ENCODE data around the gene TEX30. TPM values are rescaled to one million over a fixed set of nuclear protein-coding genes. Genes with fewer than 3 reads are reported as not detected.
"Not testable (repeated sequence)": the region's sequence is repeated elsewhere in the genome, so short reads cannot be mapped to it uniquely, and the experiment has no call there.

The TEX30 gene
- total and polyA plus RNA-seq, 9 donors = 11.4 to 16.4 (median 13.4) TPM

- WGBS (ENCODE audit: insufficient coverage) = no CpG with 5 or more reads among the region's 4 CpGs
- H3K9me3 ChIP-seq (replicated peaks; ENCODE audit: control insufficient read depth, low read depth, low read length); H3K27me3 ChIP-seq (ENCODE audit: control insufficient read depth, insufficient read depth, low read length); DNase-seq; H3K36me3 ChIP-seq (ENCODE audit: control insufficient read depth, insufficient read depth, low read length); H3K27ac ChIP-seq (ENCODE audit: low read length); H3K4me3 ChIP-seq (ENCODE audit: low read length); H3K4me1 ChIP-seq (ENCODE audit: control insufficient read depth, insufficient read depth, low read length): not testable (repeated sequence)
Measured at GRCh38 chr13:102780656-102781055, 7.1 kb upstream of the TEX30 start.

- no peaks in the 10 kb centered on the region for H3K27me3 ChIP-seq (ENCODE audit: control insufficient read depth, insufficient read depth, low read length)
- no peak overlapping the region for H3K27ac ChIP-seq (ENCODE audit: low read length)
- H3K36me3 ChIP-seq (ENCODE audit: control insufficient read depth, insufficient read depth, low read length) = peaks cover under 1% of the 10 kb centered on the region
- no peaks in the 10 kb centered on the region for H3K9me3 ChIP-seq (replicated peaks; ENCODE audit: control insufficient read depth, low read depth, low read length)
- no peak for DNase-seq
- H3K4me1 ChIP-seq (ENCODE audit: control insufficient read depth, insufficient read depth, low read length) = no peaks in the 10 kb centered on the region
- WGBS (ENCODE audit: insufficient coverage) = 76% methylated on average over 5 of the region's 5 CpGs
- H3K4me3 ChIP-seq (ENCODE audit: low read length) = no peak overlapping the region
Measured at GRCh38 chr13:102779436-102780159, 6.0 kb upstream of the TEX30 start.

DNA sequence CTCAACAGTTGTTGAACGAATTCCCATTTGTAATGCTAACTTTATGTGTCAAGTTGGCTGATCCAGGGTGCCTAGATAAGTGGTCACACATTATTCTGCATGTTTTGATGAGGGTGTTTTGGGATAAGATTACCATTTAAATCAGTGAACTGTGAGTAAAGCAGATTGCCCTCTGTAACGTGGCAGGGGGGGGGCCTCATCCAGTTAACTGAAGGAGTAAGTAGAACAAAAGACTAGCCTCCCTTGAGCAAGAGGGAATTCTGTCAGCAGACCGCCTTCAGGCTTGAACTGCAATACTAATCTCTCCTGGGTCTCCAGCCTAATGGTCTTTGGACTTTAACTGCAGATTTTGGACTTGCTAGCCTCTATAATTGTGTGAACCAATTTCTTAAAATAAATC lies 4.2 kb upstream of the TEX30 start:
- H3K27ac ChIP-seq (ENCODE audit: low read length) = no peak overlapping the region
- H3K4me1 ChIP-seq (ENCODE audit: control insufficient read depth, insufficient read depth, low read length) = peaks cover 5% of the 10 kb centered on the region
- no peaks in the 10 kb centered on the region for H3K9me3 ChIP-seq (replicated peaks; ENCODE audit: control insufficient read depth, low read depth, low read length)
- H3K36me3 ChIP-seq (ENCODE audit: control insufficient read depth, insufficient read depth, low read length) = no peaks in the 10 kb centered on the region
- H3K27me3 ChIP-seq (ENCODE audit: control insufficient read depth, insufficient read depth, low read length) = no peaks in the 10 kb centered on the region
- DNase-seq = no peak
- no peak overlapping the region for H3K4me3 ChIP-seq (ENCODE audit: low read length)
- WGBS (ENCODE audit: insufficient coverage) = 83% methylated on average over 2 of the region's 3 CpGs

GRCh38 chr13:102776271-102776670 lies 2.7 kb upstream of the TEX30 start:
- H3K27me3 ChIP-seq (ENCODE audit: control insufficient read depth, insufficient read depth, low read length) = no peaks in the 10 kb centered on the region
- H3K9me3 ChIP-seq (replicated peaks; ENCODE audit: control insufficient read depth, low read depth, low read length) = no peaks in the 10 kb centered on the region
- H3K4me1 ChIP-seq (ENCODE audit: control insufficient read depth, insufficient read depth, low read length) = peaks cover 12% of the 10 kb centered on the region
- H3K36me3 ChIP-seq (ENCODE audit: control insufficient read depth, insufficient read depth, low read length) = no peaks in the 10 kb centered on the region
- no peak overlapping the region for H3K27ac ChIP-seq (ENCODE audit: low read length)
- H3K4me3 ChIP-seq (ENCODE audit: low read length) = no peak overlapping the region
- DNase-seq = no peak
- WGBS (ENCODE audit: insufficient coverage) = 88% methylated on average over 2 of the region's 2 CpGs

DNA sequence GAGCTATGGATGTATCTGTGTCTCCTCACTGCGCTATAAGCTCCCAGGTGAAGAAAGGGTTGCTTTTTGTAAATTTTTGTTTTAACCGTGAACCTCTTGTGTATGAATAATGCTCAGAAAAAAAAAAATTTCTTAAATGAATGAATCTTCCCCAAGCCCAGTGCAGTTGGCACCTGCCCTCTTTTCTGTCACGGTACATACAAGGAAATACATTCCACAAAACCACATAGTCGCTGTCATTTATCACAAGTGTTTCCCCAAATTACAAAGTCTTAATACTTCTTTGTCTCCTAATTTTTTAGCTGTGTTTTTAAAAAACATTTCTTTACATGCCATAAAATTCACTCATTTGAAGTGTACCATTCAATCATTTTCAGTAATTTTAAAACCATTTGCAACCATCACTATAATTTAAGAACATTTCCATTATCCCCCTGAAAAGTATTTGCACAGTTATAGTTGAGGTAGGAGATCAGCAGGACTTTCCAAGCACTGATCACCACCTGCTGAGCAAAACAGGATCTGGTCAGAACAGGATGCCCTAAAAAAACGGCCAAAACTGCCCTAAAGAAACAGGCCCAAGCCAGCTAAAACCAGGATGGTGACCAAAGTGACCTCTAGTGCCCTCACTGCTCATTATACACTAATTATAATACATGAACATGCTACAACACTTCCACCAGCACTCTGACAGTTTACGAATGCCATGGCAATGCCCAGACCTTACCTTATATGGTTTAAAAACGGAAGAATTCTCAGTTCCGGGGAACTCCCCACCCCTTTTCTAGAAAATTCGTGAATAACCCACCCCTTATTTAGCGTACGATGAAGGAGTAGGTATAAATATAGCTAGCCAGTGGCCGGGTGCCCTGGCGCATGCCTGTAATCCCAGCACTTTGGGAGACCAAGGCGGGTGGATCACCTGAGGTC lies 1.3 kb upstream of the TEX30 start:
- Histone ChIP-seq H3K36me3 (ENCODE audit: control insufficient read depth, insufficient read depth, low read length) (no peaks in the 10 kb centered on the region), H3K4me1 (ENCODE audit: control insufficient read depth, insufficient read depth, low read length) (peaks cover 12% of the 10 kb centered on the region), H3K27ac (ENCODE audit: low read length) (no peak overlapping the region), H3K27me3 (ENCODE audit: control insufficient read depth, insufficient read depth, low read length) (no peaks in the 10 kb centered on the region), H3K9me3 (replicated peaks; ENCODE audit: control insufficient read depth, low read depth, low read length) (no peaks in the 10 kb centered on the region), H3K4me3 (ENCODE audit: low read length) (no peak overlapping the region)
- 70% methylated on average over 6 of the region's 14 CpGs for WGBS (ENCODE audit: insufficient coverage)
- no peak for DNase-seq

GRCh38 chr13:102774214-102774568 lies 605 bp upstream of the TEX30 start:
- H3K27ac ChIP-seq (ENCODE audit: low read length) = peak overlapping the region; percentile 88
- H3K36me3 ChIP-seq (ENCODE audit: control insufficient read depth, insufficient read depth, low read length) = no peaks in the 10 kb centered on the region
- WGBS (ENCODE audit: insufficient coverage) = 74% methylated on average over 26 of the region's 27 CpGs
- DNase-seq = no peak
- peak overlapping the region; percentile 93 for H3K4me3 ChIP-seq (ENCODE audit: low read length)
- H3K9me3 ChIP-seq (replicated peaks; ENCODE audit: control insufficient read depth, low read depth, low read length) = no peaks in the 10 kb centered on the region
- H3K4me1 ChIP-seq (ENCODE audit: control insufficient read depth, insufficient read depth, low read length) = peaks cover 12% of the 10 kb centered on the region
- no peaks in the 10 kb centered on the region for H3K27me3 ChIP-seq (ENCODE audit: control insufficient read depth, insufficient read depth, low read length)

- H3K4me3 ChIP-seq (ENCODE audit: low read length) = no peak overlapping the region
Measured at GRCh38 chr13:102772042-102772425, 1.6 kb downstream of the TEX30 start.

GRCh38 chr13:102771298-102772041 lies 2.1 kb downstream of the TEX30 start:
- no peak for DNase-seq
- no CpG with 5 or more reads among the region's 6 CpGs for WGBS (ENCODE audit: insufficient coverage)
- H3K9me3 ChIP-seq (replicated peaks; ENCODE audit: control insufficient read depth, low read depth, low read length) = no peaks in the 10 kb centered on the region
- no peak overlapping the region for H3K4me3 ChIP-seq (ENCODE audit: low read length)
- no peaks in the 10 kb centered on the region for H3K27me3 ChIP-seq (ENCODE audit: control insufficient read depth, insufficient read depth, low read length)
- H3K27ac ChIP-seq (ENCODE audit: low read length) = no peak overlapping the region
- peaks cover 12% of the 10 kb centered on the region for H3K4me1 ChIP-seq (ENCODE audit: control insufficient read depth, insufficient read depth, low read length)
- peaks cover 3% of the 10 kb centered on the region for H3K36me3 ChIP-seq (ENCODE audit: control insufficient read depth, insufficient read depth, low read length)

More at GRCh38 chr13:102772042-102772425, 1.6 kb downstream of the TEX30 start:
- 87% methylated on average over 6 of the region's 16 CpGs for WGBS (ENCODE audit: insufficient coverage)
- Histone ChIP-seq H3K9me3 (replicated peaks; ENCODE audit: control insufficient read depth, low read depth, low read length) (no peaks in the 10 kb centered on the region), H3K27ac (ENCODE audit: low read length) (no peak overlapping the region), H3K27me3 (ENCODE audit: control insufficient read depth, insufficient read depth, low read length) (no peaks in the 10 kb centered on the region), H3K36me3 (ENCODE audit: control insufficient read depth, insufficient read depth, low read length) (peaks cover 3% of the 10 kb centered on the region), H3K4me1 (ENCODE audit: control insufficient read depth, insufficient read depth, low read length) (peaks cover 12% of the 10 kb centered on the region)
- DNase-seq = no peak

DNA sequence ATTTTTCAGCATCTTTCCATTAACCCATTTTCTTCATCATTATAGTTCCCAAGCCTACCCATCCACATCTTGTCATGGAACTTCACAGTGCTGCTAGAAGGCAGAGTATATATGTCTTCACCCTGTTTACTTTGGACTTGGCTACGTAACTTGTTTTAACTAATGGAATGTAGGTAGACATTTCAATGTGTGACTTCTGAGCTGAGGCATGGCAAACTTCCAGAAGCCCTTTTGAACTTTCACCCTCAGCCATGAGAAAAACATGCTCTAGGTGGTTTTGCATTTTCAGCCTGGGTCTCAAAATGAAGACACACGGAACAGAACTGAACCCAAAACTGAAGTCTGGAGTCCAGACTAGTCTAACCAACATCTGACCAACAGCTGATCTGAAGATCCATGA lies 3.2 kb downstream of the TEX30 start:
- H3K36me3 ChIP-seq (ENCODE audit: control insufficient read depth, insufficient read depth, low read length) = peaks cover 5% of the 10 kb centered on the region
- no CpG with 5 or more reads among the region's 2 CpGs for WGBS (ENCODE audit: insufficient coverage)
- no peaks in the 10 kb centered on the region for H3K9me3 ChIP-seq (replicated peaks; ENCODE audit: control insufficient read depth, low read depth, low read length)
- peaks cover 12% of the 10 kb centered on the region for H3K4me1 ChIP-seq (ENCODE audit: control insufficient read depth, insufficient read depth, low read length)
- DNase-seq = no peak
- H3K27me3 ChIP-seq (ENCODE audit: control insufficient read depth, insufficient read depth, low read length) = no peaks in the 10 kb centered on the region
- H3K4me3 ChIP-seq (ENCODE audit: low read length) = no peak overlapping the region
- no peak overlapping the region for H3K27ac ChIP-seq (ENCODE audit: low read length)

DNA sequence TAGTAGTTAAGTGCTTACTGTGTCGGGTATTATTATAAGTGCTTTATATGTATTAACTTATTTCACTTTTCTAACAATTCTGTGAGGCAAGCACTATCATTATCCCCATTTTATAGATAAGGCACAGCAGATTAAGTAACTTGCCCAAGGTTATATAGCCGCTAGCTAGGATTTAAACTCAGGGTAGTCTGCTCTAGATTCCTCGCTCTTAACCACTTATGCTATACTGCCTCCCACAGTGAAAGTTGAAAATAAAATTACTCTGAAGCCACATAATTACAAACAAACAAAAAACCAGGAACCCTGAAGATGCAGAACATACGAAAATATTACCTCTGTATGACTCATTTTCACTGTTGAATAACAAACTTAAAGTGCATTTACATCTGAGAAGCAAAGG lies 3.9 kb downstream of the TEX30 start:
- Histone ChIP-seq H3K9me3 (replicated peaks; ENCODE audit: control insufficient read depth, low read depth, low read length) (no peaks in the 10 kb centered on the region), H3K27me3 (ENCODE audit: control insufficient read depth, insufficient read depth, low read length) (no peaks in the 10 kb centered on the region), H3K27ac (ENCODE audit: low read length) (no peak overlapping the region), H3K4me1 (ENCODE audit: control insufficient read depth, insufficient read depth, low read length) (peaks cover 12% of the 10 kb centered on the region), H3K4me3 (ENCODE audit: low read length) (no peak overlapping the region), H3K36me3 (ENCODE audit: control insufficient read depth, insufficient read depth, low read length) (peaks cover 6% of the 10 kb centered on the region)
- no peak for DNase-seq
- WGBS (ENCODE audit: insufficient coverage) = 57% methylated on average over 1 of the region's 4 CpGs
